HL-60 (cell line): ENCODE results near the gene SLC25A46.

Source experiments
- CTCF ChIP-seq: IDR thresholded peaks from one replicate; pipeline ENCODE4 v1.5.1; 2011; ENCODE audit warnings: low read length, control low read depth, inconsistent platforms; ENCODE audit not compliant: insufficient read depth
- GABPA ChIP-seq: IDR thresholded peaks from 2 replicates; pipeline ENCODE4 v1.6.1; 2012; ENCODE audit warnings: low read depth
- POLR2AphosphoS5 ChIP-seq: IDR thresholded peaks from 2 replicates; pipeline ENCODE4 v1.6.1; 2012; ENCODE audit warnings: low read depth
- REST ChIP-seq: IDR thresholded peaks from 2 replicates; pipeline ENCODE4 v1.6.1; 2012; ENCODE audit warnings: low read depth; ENCODE audit not compliant: insufficient replicate concordance
- SPI1 ChIP-seq: IDR thresholded peaks from 2 replicates; pipeline ENCODE4 v1.6.1; 2012; ENCODE audit warnings: low read depth, mild to moderate bottlenecking, borderline replicate concordance

GRCh38 chr5:110738812-110739651, at the start of gene SLC25A46:
- TF ChIP-seq CTCF (no peak), REST (peak; percentile 1), POLR2AphosphoS5 (peak; percentile 62), SPI1 (no peak), GABPA (peak; percentile 84)
